GM12878 (cell line): ENCODE measurements around the gene KRTAP5-6. TPM values are rescaled to one million over a fixed set of nuclear protein-coding genes. Genes with fewer than 3 reads are reported as not detected.

Source experiments
- ATAC-seq: fragments of 200-7000 bp; cut with Tn5 transposase; 3 replicates; pipeline ENCODE4 v1.9.1; 2020; ENCODE audit warnings: mild to moderate bottlenecking, moderate library complexity
- BruUV-seq: library from RNA; stranded (reverse); fragments of 400-500 nt; replicated peaks from 2 replicates; lab custom pipeline; 2021; lab: Mats Ljungman, UMichigan
- CTCF ChIA-PET: fragments of 300-600 bp; sonication (Branson Sonifier 250); formaldehyde crosslinking; extraction: SDS; loops from one replicate; lab custom pipeline; 2021; ENCODE audit warnings: inconsistent platforms; lab: Yijun Ruan, JAX
- POLR2A ChIA-PET: fragments of 350-600 bp; formaldehyde crosslinking; extraction: SDS; loops from one replicate; lab custom pipeline; 2021; ENCODE audit warnings: inconsistent platforms; lab: Charles Lee
- RAD21 ChIA-PET: fragments of 300-600 bp; sonication (Branson Sonifier 250); formaldehyde crosslinking; loops from one replicate; lab custom pipeline; 2023; ENCODE audit warnings: antibody characterized with exemption; ENCODE audit not compliant: unreplicated experiment; lab: Charles Lee
- SMC1A ChIA-PET: fragments of 300-600 bp; sonication (Branson Sonifier 250); formaldehyde crosslinking; loops from one replicate; lab custom pipeline; 2023; ENCODE audit not compliant: unreplicated experiment, uncharacterized antibody; lab: Charles Lee
- DNase-seq: peaks from one replicate; pipeline ENCODE4 v3.0.0-alpha.2; 2011; ENCODE audit warnings: low read depth, low spot score
- FAIRE-seq: peaks from 3 replicates; lab custom pipeline; 2011; peaks lifted over from hg19 to GRCh38; lab: Jason Lieb, UNC
- H2AFZ ChIP-seq: 2 replicates; pipeline ENCODE4 v1.6.0; 2011; ENCODE audit warnings: low read depth, low read length, control low read depth; ENCODE audit not compliant: control insufficient read depth
- H3K27ac ChIP-seq: 2 replicates; pipeline ENCODE4 v1.5.1; 2011; ENCODE audit warnings: control low read depth; ENCODE audit not compliant: control insufficient read depth, insufficient read depth
- H3K27me3 ChIP-seq, 2 experiments: replicated peaks in 1 of 2; 2 replicates each; pipeline versions ENCODE4 v1.6.0 to v1.6.1; 2011; ENCODE audit warnings: low read length in 1 of 2; ENCODE audit not compliant: control insufficient read depth in 2 of 2, insufficient read depth in 2 of 2
- H3K36me3 ChIP-seq, 2 experiments: 2 replicates each; pipeline ENCODE4 v1.5.1; 2011; ENCODE audit warnings: low read length in 1 of 2; ENCODE audit not compliant: control insufficient read depth in 2 of 2, insufficient read depth in 2 of 2
- H3K4me1 ChIP-seq: 2 replicates; pipeline ENCODE4 v1.6.1; 2011; ENCODE audit warnings: mild to moderate bottlenecking, low read length, moderate library complexity, mixed read lengths; ENCODE audit not compliant: control insufficient read depth, insufficient read depth
- H3K4me2 ChIP-seq: 2 replicates; pipeline ENCODE4 v1.6.0; 2011; ENCODE audit warnings: control low read depth; ENCODE audit not compliant: control insufficient read depth, insufficient read depth
- H3K4me3 ChIP-seq: fragments of 200-600 bp; sonication (generic); 2 replicates; pipeline ENCODE4 v1.5.1; 2016
- H3K79me2 ChIP-seq: 2 replicates; pipeline ENCODE4 v1.6.0; 2011; ENCODE audit warnings: low read length; ENCODE audit not compliant: control insufficient read depth, insufficient read depth
- H3K9ac ChIP-seq: 2 replicates; pipeline ENCODE4 v1.8.0; 2011; ENCODE audit warnings: low read length, control low read depth, mixed read lengths; ENCODE audit not compliant: control insufficient read depth, insufficient read depth
- H3K9me3 ChIP-seq: replicated peaks from 3 replicates; pipeline ENCODE4 v1.5.1; 2011; ENCODE audit warnings: mild to moderate bottlenecking, low read length; ENCODE audit not compliant: control insufficient read depth, insufficient read depth
- H4K20me1 ChIP-seq: 2 replicates; pipeline ENCODE4 v1.6.0; 2011; ENCODE audit not compliant: control insufficient read depth, insufficient read depth
- ATF2 ChIP-seq: IDR thresholded peaks from 2 replicates; pipeline ENCODE4 v1.6.1; 2012; ENCODE audit warnings: low read length, inconsistent platforms
- BCL3 ChIP-seq: IDR thresholded peaks from 2 replicates; pipeline ENCODE4 v1.6.1; 2011; ENCODE audit warnings: borderline replicate concordance, low read depth, mild to moderate bottlenecking, moderate library complexity, low read length; ENCODE audit not compliant: insufficient read depth, poor library complexity, severe bottlenecking
- ESRRA ChIP-seq: IDR thresholded peaks from 2 replicates; pipeline ENCODE4 v1.6.1; 2012; ENCODE audit warnings: mild to moderate bottlenecking, low read length, improper control_type of control experiment
- FOXK2 ChIP-seq: fragments of 450-650 bp; IDR thresholded peaks from 2 replicates; pipeline ENCODE4 v1.6.1; 2017; ENCODE audit warnings: mild to moderate bottlenecking, moderate library complexity
- SRF ChIP-seq, 2 experiments: IDR thresholded peaks; 2 replicates each; pipeline ENCODE4 v1.6.1; 2011; ENCODE audit warnings: low read depth in 2 of 2, low read length in 2 of 2, mild to moderate bottlenecking in 1 of 2, moderate library complexity in 1 of 2
- TBL1XR1 ChIP-seq: IDR thresholded peaks from 2 replicates; pipeline ENCODE4 v1.6.1; 2012; ENCODE audit warnings: low read depth, low read length, improper control_type of control experiment
- WGBS: methylation state at CpG from one replicate; pipeline ENCODE4 v1.1.6; 2016; ENCODE audit warnings: low lambda C conversion rate; ENCODE audit not compliant: insufficient replicate concordance, insufficient coverage; ENCODE audit errors: missing lambda C conversion rate; 5-methylcytosine and 5-hydroxymethylcytosine counted together
- in situ Hi-C: fragments of 300-500 bp; cut with MboI; formaldehyde crosslinking; loops from 9 replicates; pipeline ENCODE4 v1.14.3; 2018; ENCODE audit warnings: mixed read lengths
- intact Hi-C: fragments of 100-400 bp; cut with micrococcal nuclease; formaldehyde crosslinking; loops from one replicate; pipeline ENCODE4 v1.14.2; 2022; ENCODE audit not compliant: unreplicated experiment
- polyA plus RNA-seq, 11 experiments: library from polyadenylated mRNA; depleted of rRNA in 4 of 11; unstranded in 6 of 11; stranded (reverse) in 5 of 11; fragments of >200 nt; fragmentation: Nextera tagmentation in 4 of 11; fragmentation: Illumina TruSeq in 1 of 11; extraction: Ambion mirVana in 4 of 11; extraction: Trizol in 1 of 11; gene quantifications; 1 replicate in 1 of 11; 2 replicates in 10 of 11; pipeline versions ENCODE4 v1.2.1 to v1.2.3, GENCODE V29; 2011 to 2016; ENCODE audit warnings: inconsistent platforms in 2 of 11, missing spikeins in 2 of 11, low read depth in 1 of 11
- total RNA-seq, 4 experiments: library from RNA; depleted of rRNA in 3 of 4; stranded (reverse); fragments of >200 nt in 3 of 4; fragmentation: Illumina TruSeq in 1 of 4; extraction: Trizol in 1 of 4; gene quantifications; 2 replicates each; pipeline versions ENCODE4 v1.2.1 to v1.2.3, GENCODE V29; 2013 to 2021

Gene KRTAP5-6
- total and polyA plus RNA-seq, 10 of the 15 experiments (the other 5 are each of a cell fraction or from before 2014, with no cell fraction given) = not detected

DNA sequence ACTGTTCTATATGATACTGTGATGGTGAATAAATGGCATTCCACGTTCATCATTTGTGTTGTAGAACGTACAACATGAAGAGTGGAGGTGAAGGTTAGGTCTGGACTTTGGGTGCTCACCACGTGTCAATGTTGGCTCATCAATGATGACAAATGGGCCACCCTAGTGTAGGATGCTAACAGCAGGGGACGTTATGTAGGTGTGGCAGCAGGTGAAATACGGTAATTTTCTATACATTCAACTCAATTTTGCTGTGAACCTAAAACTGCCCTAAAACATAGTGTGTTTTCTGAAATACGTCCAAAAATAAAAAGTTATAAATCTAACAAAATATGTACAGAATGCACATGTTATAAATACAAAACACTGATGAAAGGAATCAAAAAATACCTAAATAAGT lies 6.2 kb downstream of the KRTAP5-6 start:
- intact Hi-C loops = no loop called here
- Histone ChIP-seq H3K4me2 (no peak overlapping the region), H3K27ac (no peak overlapping the region), H3K79me2 (no peaks in the 10 kb centered on the region), H3K4me3 (no peak overlapping the region), H3K9me3 (no peaks in the 10 kb centered on the region; the same call in 2 of the 3 replicates), H3K27me3 (peaks cover 0 to 2% of the 10 kb centered on the region in 2 experiments; a peak in 1 of 4 replicates), H4K20me1 (no peaks in the 10 kb centered on the region), H3K36me3 (no peaks in the 10 kb centered on the region), H3K9ac (no peak overlapping the region), H2AFZ (no peak overlapping the region), H3K4me1 (peaks cover 14% of the 10 kb centered on the region)
- ChIA-PET CTCF (interaction anchor here (1.2 to 1.7 kb wide), 3 partner anchors 11 to 449 kb away, joined by 3 to 6 read pairs (median 5); no protein-coding TSS in a partner anchor), POLR2A (no interaction called here), RAD21 (no interaction called here), SMC1A (no interaction called here)
- TF ChIP-seq FOXK2 (no peak), ESRRA (no peak), SRF (IDR thresholded peaks at IDR 0.05; ENCODE audit: low read depth in 2 of 2, low read length in 2 of 2) (no peak), ATF2 (no peak), TBL1XR1 (no peak), BCL3 (no peak)
- DNase-seq = no peak
- in situ Hi-C loops = no loop called here
- WGBS = 13% methylated on average over 6 of the region's 6 CpGs
- no peak for ATAC-seq
- BruUV-seq = no TSS peak
- no peak for FAIRE-seq
